Ureter (tissue), 1 donor: Measurements from ENCODE around the gene RPRD1B. TPM values are rescaled to one million over a fixed set of nuclear protein-coding genes. Genes with fewer than 3 reads are reported as not detected.

Experiments used
- DNase-seq: peaks from one replicate; pipeline ENCODE4 v3.0.0-alpha.2; 2020; ENCODE audit warnings: low spot score
- total RNA-seq: library from RNA; stranded (reverse); gene quantifications from one replicate; pipeline ENCODE4 v1.2.4, GENCODE V29; 2023
- donor health status: DM: yes; HTN: yes; CAD: no.

The RPRD1B gene
- total RNA-seq, 1 donor from 2014 or later: 61.3 TPM

DNA sequence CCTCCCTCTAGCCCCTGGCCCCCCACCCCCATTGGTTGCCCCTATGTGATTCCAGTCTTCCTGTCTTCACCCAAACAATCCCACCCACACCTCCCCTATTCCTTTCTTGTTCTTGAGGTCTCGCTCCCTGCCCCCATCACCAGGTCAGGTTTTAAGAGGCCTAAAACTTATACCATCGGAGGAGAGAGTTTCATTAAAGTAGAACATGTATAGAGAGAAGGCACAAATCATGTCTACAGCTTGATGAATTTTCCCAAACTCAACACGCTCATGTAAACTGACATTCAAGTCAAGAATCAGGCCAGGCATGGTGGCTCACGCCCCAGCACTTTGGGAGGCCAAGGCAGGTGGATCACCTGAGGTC lies 87.1 kb downstream of the RPRD1B start:
- DNase-seq: peak; percentile 33

DNA sequence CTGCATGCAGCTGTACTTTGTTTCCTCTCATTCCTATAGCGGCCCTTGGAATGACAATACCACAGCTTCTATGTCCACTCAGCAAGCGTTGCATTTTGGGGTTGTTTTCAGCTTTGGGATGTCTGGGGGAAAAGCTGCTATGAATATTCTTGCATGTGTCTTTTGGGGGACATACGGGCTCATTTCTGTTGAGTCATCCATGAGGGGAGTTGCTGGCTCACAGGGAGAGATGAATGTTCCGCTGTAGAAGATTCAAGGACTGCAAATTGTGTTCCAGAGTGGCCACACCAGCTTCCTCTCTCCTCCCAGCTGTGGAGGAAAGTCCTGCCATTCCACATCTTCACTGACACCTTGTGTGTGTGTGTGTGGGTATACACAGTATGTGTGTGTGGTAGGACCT lies 88.2 kb downstream of the RPRD1B start:
- peak; percentile 38 for DNase-seq

DNA sequence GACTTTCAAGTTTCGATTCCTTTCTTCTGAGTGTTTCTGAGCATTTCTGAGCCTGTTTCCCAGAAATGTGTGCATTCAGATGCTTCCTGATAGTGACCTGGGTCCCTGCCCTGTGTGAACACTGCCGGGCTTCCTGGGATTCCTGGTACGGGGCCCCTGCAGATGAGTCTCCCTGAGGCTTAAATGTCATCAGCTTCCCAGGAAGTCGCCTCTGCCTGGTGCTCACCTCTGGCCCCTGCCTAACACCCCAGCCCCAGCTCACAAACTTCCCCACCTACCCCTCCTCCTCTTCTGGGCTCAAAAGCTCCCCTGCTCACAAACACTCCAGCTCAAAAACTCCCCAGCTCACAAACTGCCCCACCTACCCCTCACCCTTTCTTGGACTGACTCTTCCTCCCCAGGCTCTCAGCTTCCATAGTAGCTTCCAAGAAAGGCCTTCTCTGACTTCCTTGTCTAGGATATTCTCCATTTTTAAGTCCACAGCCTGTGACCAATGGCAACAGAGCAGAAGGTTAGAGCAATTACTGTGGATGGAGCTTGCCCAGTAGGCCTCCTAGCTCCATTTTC lies 89.6 kb downstream of the RPRD1B start:
- DNase-seq: peak; percentile 45

DNA sequence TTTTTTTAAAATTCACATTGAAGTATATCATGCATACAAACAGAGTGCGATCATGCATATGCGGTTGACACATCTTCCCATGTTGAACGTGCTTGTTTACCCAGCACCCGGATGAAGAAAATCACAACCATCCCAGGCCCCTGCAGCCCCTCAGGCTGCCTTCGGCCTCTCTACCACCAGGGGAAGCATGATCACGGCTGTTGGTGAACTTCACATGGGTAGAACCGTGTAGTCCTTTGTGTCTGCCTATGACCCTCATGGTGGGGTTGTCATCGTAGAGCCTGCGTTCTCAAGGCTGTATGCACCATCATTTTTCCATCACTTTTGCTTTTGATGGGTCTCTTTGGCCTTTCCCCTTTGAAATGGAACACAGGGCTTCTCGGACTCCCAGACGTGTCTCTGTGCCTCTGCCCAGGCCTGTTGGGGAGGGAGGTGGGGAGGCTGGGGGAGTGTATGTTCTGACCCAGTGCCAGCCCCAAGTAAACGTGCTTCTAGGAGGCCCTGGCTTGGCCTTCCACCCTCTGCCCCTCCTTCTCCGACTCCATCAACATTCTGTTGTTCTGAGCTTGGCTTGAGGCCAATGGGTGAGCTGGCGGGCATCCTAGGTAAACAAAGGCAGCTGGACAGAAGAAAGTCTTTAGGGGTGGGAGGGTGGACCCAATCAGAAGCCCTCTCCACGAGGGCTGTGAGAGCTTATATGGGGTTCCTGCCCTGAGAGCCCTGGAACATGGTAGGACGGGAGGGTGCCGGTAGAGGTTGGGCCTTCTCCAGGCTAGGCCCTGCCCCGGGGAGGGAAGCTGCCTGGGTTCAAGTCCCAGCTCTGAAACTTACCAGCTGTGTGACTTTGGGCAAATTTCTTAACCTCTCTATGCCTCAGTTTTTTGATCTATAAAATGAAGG lies 91.9 kb downstream of the RPRD1B start:
- DNase-seq: peak; percentile 94

DNA sequence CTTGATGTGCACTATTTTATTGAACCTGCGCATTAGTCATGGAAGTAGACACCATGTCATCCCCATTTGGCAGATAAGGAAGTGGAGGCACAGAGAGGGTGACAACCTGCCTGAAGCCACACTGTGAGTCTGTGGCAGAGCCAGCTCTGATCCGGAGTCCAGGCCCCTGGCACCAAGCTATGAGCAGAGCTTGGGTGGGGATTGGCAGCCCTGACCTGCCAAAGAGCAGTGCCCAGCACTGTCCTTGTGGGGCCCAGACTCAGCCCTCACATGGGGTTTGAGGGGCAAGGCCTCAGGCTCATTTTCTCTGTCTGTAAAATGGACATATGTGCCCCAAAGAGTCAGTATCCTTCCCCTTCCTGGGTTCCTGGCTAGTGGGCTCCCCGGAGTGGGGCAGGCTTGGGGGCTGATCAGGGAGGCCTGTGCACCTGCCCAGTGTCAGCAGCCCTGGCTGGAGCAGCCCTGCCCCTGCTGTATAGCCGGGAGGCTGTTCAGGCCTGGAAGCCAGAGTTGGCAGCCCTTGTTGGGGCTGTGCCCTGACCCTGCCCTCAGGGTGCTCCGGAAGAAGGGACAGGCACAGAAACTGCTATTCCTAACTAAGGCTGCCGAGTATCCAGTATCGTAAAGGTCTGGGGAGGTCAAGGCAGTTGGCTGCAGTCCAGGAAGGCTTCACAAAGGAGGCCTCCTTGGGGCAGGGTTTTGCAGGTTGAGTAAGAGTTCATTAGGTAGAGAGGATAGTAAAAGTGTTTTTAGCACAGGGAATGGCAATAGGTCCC lies 92.8 kb downstream of the RPRD1B start:
- peak; percentile 45 for DNase-seq

DNA sequence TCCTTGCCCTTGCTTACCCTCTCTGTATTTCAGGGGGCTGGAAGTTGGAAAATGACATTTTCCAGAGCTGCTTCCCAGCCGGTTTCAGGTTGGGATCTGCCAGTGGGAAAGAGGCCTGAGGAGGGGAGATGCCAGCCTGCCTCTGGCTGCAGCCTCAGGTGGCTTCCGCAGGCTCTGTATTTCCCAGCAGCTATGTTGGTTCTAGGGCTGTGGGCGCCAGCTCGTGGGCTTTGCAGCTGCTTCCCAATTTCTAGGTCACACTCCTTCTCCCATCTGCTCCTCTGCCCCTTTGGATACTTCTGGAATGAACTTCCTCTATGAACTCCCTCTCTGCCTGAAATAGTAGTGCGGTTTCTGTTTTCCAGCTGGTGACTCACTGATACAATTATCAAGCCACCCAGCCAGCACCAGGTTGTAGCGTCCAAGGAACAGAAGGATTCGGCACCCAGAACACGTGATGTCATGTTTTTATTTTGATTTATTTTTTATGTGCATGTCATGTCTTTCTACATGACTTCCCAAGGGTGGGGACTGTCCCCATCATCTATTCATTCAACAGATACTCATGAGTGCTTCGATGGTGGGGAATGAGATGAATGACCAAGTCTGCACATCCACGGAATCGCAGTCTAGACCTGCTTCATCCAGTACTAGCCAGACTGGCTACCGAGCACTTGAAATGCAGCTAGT lies 93.5 kb downstream of the RPRD1B start:
- peak; percentile 61 for DNase-seq

DNA sequence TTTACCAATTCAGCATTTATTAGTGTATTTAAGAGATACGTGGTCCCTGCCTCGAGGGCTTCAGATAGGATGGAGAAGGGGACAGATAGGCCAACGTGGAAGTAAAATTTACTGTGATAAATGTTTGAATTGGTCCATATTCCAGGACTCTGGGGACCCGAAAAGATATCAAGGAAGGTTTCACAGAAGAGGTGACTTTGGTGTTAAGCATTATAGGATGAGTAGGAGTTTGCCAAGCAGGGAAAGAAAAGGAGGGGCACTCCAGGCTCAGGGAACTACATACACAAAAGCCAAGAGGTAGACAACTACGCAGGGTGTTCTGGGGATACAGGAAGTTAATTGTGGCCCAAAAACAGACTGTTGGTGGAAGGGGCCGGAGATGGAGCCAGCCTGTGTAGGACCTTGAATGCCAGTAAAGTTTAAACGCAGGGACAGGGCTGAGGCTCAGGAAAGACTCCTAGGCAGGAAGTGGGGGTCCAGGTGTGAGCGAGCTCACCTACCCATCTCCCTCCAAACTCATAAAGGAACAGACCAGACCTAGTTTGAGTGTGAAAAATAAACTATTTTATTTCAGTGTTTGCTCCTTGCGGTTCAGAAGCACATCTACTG lies 94.5 kb downstream of the RPRD1B start:
- DNase-seq: peak; percentile 35

DNA sequence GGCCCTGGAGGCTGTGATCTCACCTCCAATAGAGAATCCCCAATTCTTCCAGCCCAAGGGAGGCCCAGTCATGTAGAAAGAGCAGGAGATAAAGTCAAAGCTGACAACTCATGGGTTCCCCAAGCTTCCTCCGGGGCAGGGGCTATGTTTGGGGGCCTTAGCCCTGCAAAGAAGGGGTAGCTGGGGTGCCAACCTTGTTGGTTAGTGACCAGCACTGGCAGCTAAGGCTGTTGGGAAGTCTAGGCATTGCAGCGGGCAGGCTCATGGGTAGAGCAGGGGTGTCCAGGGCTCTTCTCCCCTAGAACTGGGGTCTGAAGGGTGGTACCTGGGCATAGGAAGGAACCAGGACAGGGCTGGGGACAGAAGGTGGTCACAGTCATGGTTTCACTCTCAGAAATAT lies 95.1 kb downstream of the RPRD1B start:
- no peak for DNase-seq

DNA sequence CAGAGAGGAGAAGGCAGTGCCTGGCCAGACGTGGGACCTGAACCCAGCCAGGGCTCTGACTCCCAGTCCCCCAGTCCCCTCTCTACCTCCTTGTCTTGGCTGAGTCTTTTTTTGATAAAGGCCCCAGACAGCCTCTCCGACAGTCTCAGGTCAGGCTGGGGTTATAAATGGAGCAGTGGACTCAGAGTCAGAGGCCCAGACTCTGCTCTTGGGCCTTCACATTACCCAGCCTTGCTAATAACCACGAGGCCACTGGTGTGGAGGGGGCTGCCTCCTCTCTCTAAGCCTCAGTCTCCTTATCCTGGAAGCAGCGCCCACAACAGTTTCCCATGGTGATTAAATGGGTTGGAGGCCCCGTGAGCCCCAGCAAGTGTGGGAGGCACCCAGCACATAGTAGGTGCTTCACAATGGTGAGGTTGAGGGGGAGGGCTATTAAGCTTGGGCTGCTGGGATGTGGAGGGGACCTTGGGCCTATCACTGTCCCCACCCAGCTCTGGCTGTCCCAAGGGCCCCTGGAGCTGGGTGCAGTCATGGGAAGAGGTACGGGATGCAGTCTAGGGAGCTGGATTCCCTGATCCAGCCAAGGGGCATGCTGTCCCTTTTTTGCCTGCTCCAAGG lies 95.8 kb downstream of the RPRD1B start:
- no peak for DNase-seq

DNA sequence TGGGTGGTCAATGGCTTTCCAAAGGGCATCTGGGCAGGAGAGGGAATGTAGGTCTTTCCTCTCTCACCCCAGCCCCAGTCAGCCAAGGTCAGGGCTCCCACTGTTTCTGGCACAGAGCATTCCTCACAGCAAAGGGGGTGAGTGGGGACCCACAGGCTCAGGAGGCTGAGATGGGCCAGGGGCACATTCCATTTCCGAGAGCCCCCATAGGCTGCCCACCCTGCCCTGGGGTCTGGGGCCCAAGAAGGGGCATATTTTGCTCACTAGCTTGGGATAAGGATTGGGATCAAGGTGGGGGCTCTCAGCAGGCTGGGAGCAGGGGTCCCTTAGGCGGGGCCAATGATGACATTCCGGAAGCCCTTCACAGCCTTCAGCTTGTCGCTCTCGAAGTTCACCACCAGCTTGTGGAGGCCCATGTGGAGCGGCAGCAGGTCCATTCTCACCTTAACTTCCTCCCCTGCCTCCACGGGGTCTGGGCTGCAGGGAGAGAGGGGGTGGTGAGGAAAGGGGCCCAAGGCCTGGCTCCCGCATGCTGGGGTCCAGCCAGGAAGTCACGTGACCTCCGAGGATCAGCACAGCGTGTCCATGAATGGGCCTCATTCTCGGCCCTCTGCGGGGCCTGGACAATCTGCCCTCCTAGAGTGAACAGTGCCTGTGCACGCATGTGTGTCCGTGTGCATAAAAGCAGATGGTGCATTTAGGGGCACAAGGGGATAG lies 96.5 kb downstream of the RPRD1B start:
- no peak for DNase-seq

DNA sequence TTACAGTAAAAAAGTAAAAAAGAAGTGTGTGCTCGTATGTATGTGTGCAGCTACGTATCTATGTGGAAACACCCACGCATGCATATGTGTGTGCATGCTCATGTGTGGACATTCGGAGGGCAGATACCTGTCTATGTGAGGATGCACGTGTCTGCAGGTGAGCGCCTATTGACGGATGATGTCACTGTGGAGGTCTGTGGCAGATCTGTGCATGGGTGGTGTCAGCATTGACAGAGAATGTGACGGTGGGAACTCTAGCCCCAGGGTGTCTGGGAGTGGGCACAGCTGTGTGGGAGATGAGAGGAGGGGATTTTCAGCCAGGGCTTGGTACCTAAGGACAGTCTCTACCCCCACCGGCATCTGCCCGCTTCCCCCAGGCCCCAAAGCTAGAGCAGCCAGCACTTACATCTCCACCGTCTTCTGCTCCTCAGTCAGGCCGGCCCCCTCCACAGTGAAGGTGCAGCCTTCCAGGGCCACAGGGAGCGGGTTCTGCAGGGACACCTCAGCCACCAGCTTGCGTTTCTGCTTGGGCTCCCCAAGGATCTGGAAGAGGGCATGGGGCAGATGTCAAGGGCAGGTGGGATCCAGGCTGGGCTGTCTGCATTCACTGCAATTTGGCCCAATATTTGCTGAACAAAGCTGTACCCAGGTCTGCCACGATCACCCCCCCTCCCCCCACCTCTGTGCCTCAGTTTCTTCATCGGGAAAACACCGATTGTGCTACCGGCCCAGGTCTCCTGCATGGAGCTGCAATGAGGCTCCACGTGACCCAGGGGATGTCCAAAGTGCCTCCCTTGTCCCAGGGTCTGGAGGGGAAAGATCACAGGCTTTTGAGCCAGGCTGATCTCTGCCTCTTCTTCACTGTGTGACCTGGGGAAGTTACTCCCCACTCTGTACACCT lies 97.4 kb downstream of the RPRD1B start:
- no peak for DNase-seq

DNA sequence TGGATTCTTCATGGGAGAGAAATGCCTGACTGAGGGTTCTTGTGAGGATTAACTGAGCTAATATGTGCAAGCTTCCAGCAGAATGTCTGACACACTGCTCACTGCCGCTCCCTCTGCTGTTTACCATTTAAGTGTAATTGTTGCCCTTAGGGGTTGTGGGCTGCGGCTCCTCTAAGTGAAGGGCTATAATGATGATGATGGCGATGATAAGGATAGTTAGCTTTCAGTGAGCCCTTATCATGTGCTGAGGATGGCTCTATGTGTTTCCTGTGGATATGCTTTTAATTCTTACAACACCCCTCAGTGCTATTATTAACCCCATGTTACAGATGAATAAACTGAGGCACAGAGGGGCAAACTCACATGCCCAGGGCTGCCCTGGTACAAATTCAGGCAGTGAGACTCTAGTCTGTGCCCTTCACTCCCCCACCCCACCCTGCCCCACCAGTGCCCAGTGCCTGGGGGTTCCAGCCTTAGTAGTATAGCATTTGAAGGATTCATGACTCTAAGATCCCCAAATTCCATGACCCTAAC lies 98.1 kb downstream of the RPRD1B start:
- DNase-seq: no peak

DNA sequence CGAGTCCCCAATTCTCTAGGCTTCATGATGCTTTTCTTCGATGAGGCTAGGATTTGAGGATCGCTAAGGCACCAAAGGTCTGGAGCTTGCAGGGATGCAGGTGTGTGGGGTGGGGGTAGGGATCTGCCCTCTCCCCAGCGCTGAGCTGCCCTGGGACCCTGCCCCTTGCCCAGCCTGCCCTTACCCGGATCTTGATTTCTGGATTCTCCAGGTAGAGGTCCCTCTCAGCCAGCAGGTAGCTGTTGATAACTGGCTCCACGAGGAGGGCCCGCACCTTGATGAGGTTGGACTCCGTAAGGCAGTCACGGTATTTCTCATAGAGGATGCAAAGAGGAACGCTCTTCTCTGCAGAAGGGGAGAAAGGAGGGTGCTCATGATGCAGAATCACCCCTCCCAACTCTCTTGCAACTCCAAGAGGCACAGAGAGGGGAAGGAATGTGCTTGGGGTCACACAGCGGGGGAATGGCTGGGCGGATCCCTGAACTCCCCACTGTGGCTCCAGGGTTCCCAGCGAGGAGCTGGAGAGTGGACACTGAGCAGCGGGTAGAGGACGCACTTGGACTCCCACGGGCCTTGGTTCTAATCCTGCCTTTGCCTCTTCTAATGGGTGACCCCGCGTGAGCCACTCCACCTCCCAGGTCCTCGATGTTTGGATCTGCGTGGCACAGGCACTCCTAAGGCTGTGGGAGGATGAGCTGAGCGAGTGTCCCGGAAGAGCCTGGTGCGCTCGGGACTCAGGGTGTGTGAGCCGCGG lies 98.8 kb downstream of the RPRD1B start:
- no peak for DNase-seq

DNA sequence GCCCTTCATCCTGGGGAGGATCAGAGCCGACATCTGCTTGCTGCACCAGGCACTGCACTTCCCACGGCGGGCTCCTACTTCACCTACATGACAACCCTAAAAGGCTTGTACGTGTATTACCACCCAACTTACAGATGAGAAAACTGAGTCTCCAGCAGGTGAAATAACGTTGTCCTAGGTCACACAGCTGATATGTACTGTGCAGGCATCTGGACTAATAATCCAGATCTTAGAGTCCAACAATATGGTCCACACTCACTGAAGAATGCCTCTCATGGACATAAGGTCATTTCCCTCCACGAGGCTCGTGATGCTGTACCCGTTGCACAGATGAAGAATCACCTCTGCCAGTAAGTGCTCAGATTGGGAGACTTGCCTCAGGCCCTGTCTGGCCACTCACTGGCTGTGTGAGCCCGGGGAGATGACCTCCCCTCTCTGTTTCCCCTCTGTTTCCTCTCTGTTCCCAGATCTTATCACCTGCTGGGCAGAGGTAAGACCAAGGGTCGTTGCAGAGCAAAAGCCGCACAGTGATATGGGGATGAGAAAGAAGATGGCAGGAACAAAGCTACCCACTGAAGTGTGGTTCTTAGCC lies 99.5 kb downstream of the RPRD1B start:
- DNase-seq: no peak

DNA sequence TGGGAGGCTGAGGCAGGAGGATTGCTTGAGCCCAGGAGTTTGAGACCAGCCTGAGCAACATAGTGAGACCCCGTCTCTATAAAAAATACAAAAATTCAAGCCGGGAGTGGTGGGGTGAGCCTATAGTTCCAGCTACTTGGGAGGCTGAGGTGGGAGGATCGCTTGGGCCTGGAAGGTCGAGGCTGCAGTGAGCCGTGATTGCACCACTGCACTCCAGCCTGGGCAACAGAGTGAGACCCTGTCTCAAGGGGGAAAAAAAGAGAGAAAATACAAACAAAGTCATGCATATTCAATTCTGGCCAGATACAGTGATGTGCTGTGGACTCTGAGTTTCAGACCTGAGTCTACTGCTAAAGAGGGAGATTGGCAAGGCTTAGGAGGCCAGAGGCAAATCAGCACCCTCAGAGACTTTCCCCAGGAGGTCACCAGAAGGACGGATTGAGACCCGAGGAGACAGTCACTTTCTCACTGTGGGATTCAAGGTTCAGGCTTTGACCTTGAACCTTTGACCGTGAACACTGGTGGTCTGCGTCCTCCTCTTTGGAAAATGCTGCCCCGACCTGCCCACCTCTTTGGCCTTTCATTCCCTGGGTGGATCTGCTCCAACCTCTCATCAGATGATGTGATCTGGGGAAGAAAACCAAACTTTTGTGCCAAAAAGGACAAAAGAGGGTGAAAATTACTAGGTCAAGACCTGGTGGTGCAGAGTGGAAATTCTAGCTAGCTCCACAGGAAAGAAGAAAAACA lies 100.3 kb downstream of the RPRD1B start:
- no peak for DNase-seq

DNA sequence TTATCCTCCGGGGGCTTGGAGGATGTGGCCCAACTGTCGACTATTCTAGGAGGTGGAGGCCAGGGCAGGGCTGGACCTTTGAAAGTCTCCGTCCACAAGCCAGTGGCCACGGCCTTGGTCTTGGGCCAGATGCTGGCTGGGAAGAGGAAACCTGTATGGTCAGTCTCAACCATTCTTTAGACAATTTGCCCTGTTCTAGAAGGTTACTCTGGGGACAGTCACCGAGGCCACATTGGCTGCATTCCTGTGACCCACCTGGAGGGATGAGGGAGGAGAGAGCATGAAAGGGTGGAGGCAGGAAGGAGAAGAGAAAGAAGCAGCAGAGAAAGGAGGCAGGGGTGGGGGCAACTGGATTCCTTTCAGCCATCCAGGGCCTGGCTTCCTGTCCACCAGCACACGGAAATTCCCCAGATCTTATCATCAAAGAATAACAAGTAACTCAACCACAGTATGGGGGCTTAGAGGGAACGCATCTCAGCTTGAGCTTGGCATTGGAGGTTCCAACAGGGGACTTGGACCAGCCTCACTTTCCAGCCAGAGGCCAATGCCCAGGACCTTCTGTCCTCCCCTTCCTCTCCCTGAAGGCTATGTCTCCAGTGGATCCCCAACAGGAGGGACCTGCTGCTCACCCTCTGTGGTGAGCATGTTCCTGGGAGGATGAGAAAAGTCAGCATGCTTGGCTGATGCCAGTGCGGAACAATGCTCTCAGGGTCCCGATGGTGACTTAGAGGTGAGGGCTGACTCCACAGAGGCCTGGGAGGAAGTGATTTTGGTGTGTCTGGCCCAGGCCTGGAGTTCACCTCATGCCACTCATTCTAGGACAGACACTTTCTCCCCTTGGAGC lies 101.1 kb downstream of the RPRD1B start:
- no peak for DNase-seq
